Measurements from ENCODE around the gene APOBEC3H.

Gene APOBEC3H

GRCh38 chr22:39146256-39147101 is 49.4 kb downstream of the APOBEC3H start:
- no peak for TF ChIP-seq EZH2phosphoT487 (conservative IDR thresholded peaks at IDR 0.05; ENCODE audit: low read length)
- no peak for TF ChIP-seq CTCF (IDR thresholded peaks at IDR 0.05; ENCODE audit: insufficient read depth, low read length, poor library complexity, severe bottlenecking)
- Histone ChIP-seq H3K36me3 (ENCODE audit: low read length) (no peaks in the 10 kb centered on the region), H2AFZ (ENCODE audit: low read depth, low read length, severe bottlenecking) (no peak overlapping the region), H4K20me1 (ENCODE audit: low read depth, low read length) (no peaks in the 10 kb centered on the region), H3K9me3 (ENCODE audit: insufficient read depth, low read length) (no peaks in the 10 kb centered on the region), H3K4me2 (ENCODE audit: low read depth, low read length, poor library complexity, severe bottlenecking) (peak overlapping the region; percentile 75), H3K79me2 (ENCODE audit: insufficient read depth, low read length) (no peaks in the 10 kb centered on the region), H3K27me3 (ENCODE audit: low read length) (no peaks in the 10 kb centered on the region), H3F3A (ENCODE audit: insufficient read depth) (no peaks in the 10 kb centered on the region), H3K9ac (ENCODE audit: low read length) (peak overlapping the region; percentile 37), H3K4me3 (ENCODE audit: insufficient read depth, low read length, poor library complexity, severe bottlenecking) (no peak overlapping the region), H3K27ac (ENCODE audit: low read depth, low read length) (no peak overlapping the region), H3K9me2 (replicated peaks; ENCODE audit: insufficient read depth, low read length) (no peaks in the 10 kb centered on the region)

- Histone ChIP-seq H3K9ac (ENCODE audit: low read length) (no peak overlapping the region), H3F3A (ENCODE audit: insufficient read depth) (no peaks in the 10 kb centered on the region)
These were observed 50.4 kb downstream of the APOBEC3H start for GRCh38 chr22:39147335-39148025.

GRCh38 chr22:39148026-39148726 is 51.1 kb downstream of the APOBEC3H start:
- H3F3A ChIP-seq (ENCODE audit: insufficient read depth): no peaks in the 10 kb centered on the region
- no peak overlapping the region for H3K4me3 ChIP-seq (ENCODE audit: insufficient read depth, low read length, poor library complexity, severe bottlenecking)
- H3K9me3 ChIP-seq (ENCODE audit: insufficient read depth, low read length): no peaks in the 10 kb centered on the region
- H2AFZ ChIP-seq (ENCODE audit: low read depth, low read length, severe bottlenecking): no peak overlapping the region
- no peak overlapping the region for H3K27ac ChIP-seq (ENCODE audit: low read depth, low read length)
- H3K9ac ChIP-seq (ENCODE audit: low read length): no peak overlapping the region
- H4K20me1 ChIP-seq (ENCODE audit: low read depth, low read length): no peaks in the 10 kb centered on the region
- no peak overlapping the region for H3K4me2 ChIP-seq (ENCODE audit: low read depth, low read length, poor library complexity, severe bottlenecking)
- no peaks in the 10 kb centered on the region for H3K9me2 ChIP-seq (replicated peaks; ENCODE audit: insufficient read depth, low read length)
- no peaks in the 10 kb centered on the region for H3K79me2 ChIP-seq (ENCODE audit: insufficient read depth, low read length)
- no peaks in the 10 kb centered on the region for H3K27me3 ChIP-seq (ENCODE audit: low read length)
- H3K36me3 ChIP-seq (ENCODE audit: low read length): no peaks in the 10 kb centered on the region
- no peak for TF ChIP-seq CTCF (IDR thresholded peaks at IDR 0.05; ENCODE audit: insufficient read depth, low read length, poor library complexity, severe bottlenecking)
- TF ChIP-seq EZH2phosphoT487 (conservative IDR thresholded peaks at IDR 0.05; ENCODE audit: low read length): no peak

More at GRCh38 chr22:39147335-39148025, 50.4 kb downstream of the APOBEC3H start:
- H3K9me2 ChIP-seq (replicated peaks; ENCODE audit: insufficient read depth, low read length): no peaks in the 10 kb centered on the region
- H3K79me2 ChIP-seq (ENCODE audit: insufficient read depth, low read length): no peaks in the 10 kb centered on the region
- TF ChIP-seq CTCF (IDR thresholded peaks at IDR 0.05; ENCODE audit: insufficient read depth, low read length, poor library complexity, severe bottlenecking): no peak
- no peak overlapping the region for H3K4me3 ChIP-seq (ENCODE audit: insufficient read depth, low read length, poor library complexity, severe bottlenecking)
- no peaks in the 10 kb centered on the region for H4K20me1 ChIP-seq (ENCODE audit: low read depth, low read length)
- no peaks in the 10 kb centered on the region for H3K27me3 ChIP-seq (ENCODE audit: low read length)
- no peak overlapping the region for H2AFZ ChIP-seq (ENCODE audit: low read depth, low read length, severe bottlenecking)
- no peak overlapping the region for H3K4me2 ChIP-seq (ENCODE audit: low read depth, low read length, poor library complexity, severe bottlenecking)
- H3K36me3 ChIP-seq (ENCODE audit: low read length): no peaks in the 10 kb centered on the region
- H3K27ac ChIP-seq (ENCODE audit: low read depth, low read length): no peak overlapping the region
- no peaks in the 10 kb centered on the region for H3K9me3 ChIP-seq (ENCODE audit: insufficient read depth, low read length)

All from SU-DHL-6 (cell line).